T-helper 17 cell (primary cell): ENCODE results near the gene MAP3K21. TPM values are rescaled to one million over a fixed set of nuclear protein-coding genes. Genes with fewer than 3 reads are reported as not detected.

Experiments
- ATAC-seq: fragments of 150-1000 bp; cut with Tn5 transposase; 2 replicates; pipeline ENCODE4 v1.10.0; 2021; ENCODE audit warnings: mild to moderate bottlenecking, moderate library complexity
- DNase-seq, 3 donors: peaks; one replicate each; pipeline versions ENCODE4 v3.0.0 to v3.0.0-alpha.2; 2020 to 2021
- H3K9me3 ChIP-seq: one replicate; pipeline ENCODE4 v1.7.0; 2013; ENCODE audit warnings: low read length, mild to moderate bottlenecking; ENCODE audit not compliant: control insufficient read depth, poor library complexity, severe bottlenecking
- H3K27ac Mint-ChIP-seq: one replicate; pipeline ENCODE4 v1.8.0; 2022; ENCODE audit warnings: mild to moderate bottlenecking, moderate library complexity, mixed read lengths
- H3K27me3 Mint-ChIP-seq: one replicate; pipeline ENCODE4 v1.8.0; 2022; ENCODE audit warnings: mixed read lengths
- H3K36me3 Mint-ChIP-seq: one replicate; pipeline ENCODE4 v1.8.0; 2022; ENCODE audit warnings: low read depth, mixed read lengths
- H3K4me1 Mint-ChIP-seq: one replicate; pipeline ENCODE4 v1.8.0; 2022; ENCODE audit warnings: mild to moderate bottlenecking, mixed read lengths
- H3K4me3 Mint-ChIP-seq: one replicate; pipeline ENCODE4 v1.8.0; 2022; ENCODE audit warnings: mild to moderate bottlenecking, moderate library complexity, mixed read lengths
- total RNA-seq, 4 donors: library from RNA in 2 of 4; stranded (reverse) in 2 of 4; gene quantifications; one replicate each; pipeline ENCODE4 v1.2.3 and lab custom pipeline; 2022 to 2026

MAP3K21 gene
- total RNA-seq, 2 donors from 2014 or later = 1.4 to 1.9 TPM

DNA sequence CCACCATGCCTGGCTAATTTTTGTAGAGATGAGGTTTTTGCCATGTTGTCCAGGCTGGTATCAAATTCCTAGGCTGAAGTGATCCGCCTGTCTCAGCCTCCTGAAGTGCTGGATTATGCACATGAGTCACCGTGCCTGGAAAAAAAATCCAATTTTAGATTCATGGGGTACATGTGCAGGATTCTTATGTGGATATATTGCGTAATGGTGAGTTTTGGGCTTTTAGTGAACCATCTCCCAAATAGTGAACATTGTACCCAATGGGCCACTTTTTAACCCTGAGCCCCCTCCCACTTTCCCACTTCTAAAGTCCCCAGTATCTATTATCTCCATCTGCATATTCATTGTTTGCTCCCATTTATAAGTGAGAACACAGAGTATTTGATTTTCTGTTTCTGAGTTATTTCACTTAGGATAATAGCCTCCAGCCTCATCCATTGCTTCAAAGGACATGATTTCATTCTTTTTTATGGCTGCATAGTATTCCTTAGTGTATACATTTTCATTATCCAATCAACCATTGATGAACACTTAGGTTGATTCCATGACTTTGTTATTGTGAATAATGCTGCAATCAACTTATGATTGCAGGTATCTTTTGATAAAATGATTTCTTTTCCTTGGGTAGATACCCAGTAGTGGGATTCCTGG, 104.4 kb downstream of the MAP3K21 start:
- H3K4me3 Mint-ChIP-seq = no peak overlapping the region
- H3K27me3 Mint-ChIP-seq = peaks cover 33% of the 10 kb centered on the region
- no peaks in the 10 kb centered on the region for H3K9me3 ChIP-seq
- ATAC-seq (no peak), DNase-seq (no peak)
- no peaks in the 10 kb centered on the region for H3K36me3 Mint-ChIP-seq
- no peak overlapping the region for H3K27ac Mint-ChIP-seq
- no peaks in the 10 kb centered on the region for H3K4me1 Mint-ChIP-seq

DNA sequence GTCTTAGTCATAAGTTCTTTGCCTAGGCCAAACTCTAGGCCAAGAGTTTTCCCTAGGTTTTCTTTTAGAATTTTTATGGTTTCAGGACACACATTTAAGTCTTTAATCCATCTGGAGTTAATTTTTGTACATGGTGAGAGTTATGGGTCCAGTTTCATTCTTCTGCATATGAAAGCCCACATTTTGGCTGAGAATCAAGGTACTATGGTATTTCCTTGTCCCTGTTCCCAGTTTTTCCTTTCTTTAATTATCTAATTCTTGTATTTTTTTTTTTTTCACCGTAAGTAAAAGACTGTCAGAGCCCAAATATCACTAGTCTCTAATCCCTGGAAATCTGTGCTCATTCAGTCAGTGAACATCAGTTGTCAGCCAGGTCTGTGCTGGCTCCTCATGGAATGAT, 105.4 kb downstream of the MAP3K21 start:
- Mint-ChIP-seq H3K36me3 (no peaks in the 10 kb centered on the region), H3K4me1 (no peaks in the 10 kb centered on the region), H3K27ac (no peak overlapping the region), H3K4me3 (no peak overlapping the region), H3K27me3 (peaks cover 26% of the 10 kb centered on the region)
- no peaks in the 10 kb centered on the region for H3K9me3 ChIP-seq
- ATAC-seq (no peak), DNase-seq (no peak)

DNA sequence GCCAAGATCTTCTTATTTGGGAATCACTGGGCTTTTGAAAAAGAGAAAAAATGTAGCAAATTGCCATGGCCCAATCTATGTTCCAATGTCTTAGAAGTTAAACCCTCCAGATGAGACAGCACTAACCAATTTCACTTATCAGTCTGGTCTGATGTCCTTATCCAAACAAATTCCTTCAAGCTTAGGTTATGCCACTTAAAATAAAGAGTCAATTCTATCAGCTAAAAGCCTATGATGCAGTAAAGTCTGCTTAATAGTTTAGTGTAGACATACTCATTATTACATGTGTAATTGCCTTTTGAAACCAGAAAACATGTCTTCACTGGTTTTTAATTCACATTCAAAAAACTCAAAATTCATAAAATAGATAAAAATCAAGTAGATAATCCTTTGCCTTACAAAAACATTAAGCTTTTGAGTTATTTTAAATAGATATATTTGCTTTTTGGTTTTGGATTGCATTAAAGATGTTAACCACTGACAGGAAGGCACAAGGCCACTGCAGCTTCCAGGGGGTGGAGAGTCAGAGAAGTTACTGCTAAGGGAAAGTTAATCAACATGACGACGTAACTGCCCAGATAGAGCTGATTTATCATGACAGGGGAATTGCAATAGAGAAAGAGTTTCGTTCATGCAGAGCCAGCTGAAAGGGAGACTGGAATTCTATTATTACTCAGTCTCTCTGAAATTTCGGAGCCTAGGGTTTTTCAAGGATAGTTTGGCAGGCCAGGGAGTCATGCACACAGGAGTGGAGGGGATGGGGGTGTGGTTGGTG, 106.1 kb downstream of the MAP3K21 start:
- Mint-ChIP-seq H3K36me3 (no peaks in the 10 kb centered on the region), H3K27me3 (peaks cover 25% of the 10 kb centered on the region), H3K27ac (no peak overlapping the region), H3K4me1 (no peaks in the 10 kb centered on the region), H3K4me3 (no peak overlapping the region)
- DNase-seq (no peak), ATAC-seq (no peak)
- no peaks in the 10 kb centered on the region for H3K9me3 ChIP-seq

Other genes starting within 250 kb of the MAP3K21 start
- 10 to 100 TPM; 64.1 to 70.1 TPM for gene PCNX2, start 32.0 kb upstream of the MAP3K21 start, total RNA-seq